Esophagus muscularis mucosa (tissue), 4 donors: ENCODE measurements around the gene EPGN.

Experiments
- CTCF ChIP-seq, 3 experiments: fragments of 200-600 bp in 2 of 3; fragments of 450-650 bp in 1 of 3; sonication (generic) in 2 of 3; IDR thresholded peaks; one replicate each; pipeline ENCODE4 v1.5.1; 2017 to 2019; ENCODE audit warnings: antibody characterized with exemption in 3 of 3, mild to moderate bottlenecking in 2 of 3, moderate library complexity in 1 of 3
- EP300 ChIP-seq: sonication (generic); formaldehyde crosslinking; IDR thresholded peaks from one replicate; pipeline ENCODE4 v1.6.1; 2017; ENCODE audit warnings: antibody characterized with exemption
- POLR2A ChIP-seq: fragments of 450-650 bp; IDR thresholded peaks from one replicate; pipeline ENCODE4 v1.6.1; 2017; ENCODE audit warnings: antibody characterized with exemption, moderate library complexity, mild to moderate bottlenecking, low read depth

DNA sequence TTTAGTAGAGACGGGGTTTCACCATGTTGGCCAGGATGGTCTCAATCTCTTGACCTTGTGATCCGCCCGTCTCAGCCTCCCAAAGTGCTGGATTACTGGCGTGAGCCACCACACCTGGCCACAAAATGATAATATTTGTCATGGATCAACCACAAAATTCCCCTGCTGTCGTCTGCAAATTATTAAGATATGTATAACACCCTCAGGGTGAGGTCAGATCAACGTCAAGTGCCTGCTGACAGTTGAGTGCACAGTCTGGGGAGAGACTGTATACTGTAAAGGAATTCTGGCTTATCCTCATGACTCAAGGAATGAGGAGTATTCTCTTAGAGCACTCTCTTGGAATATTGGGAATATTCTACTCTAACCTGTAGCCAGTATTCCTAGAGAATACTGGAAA, 11.2 kb downstream of the EPGN start:
- no peak for TF ChIP-seq POLR2A
- TF ChIP-seq CTCF (IDR thresholded peaks at IDR 0.05): no peak
- TF ChIP-seq EP300: no peak
